Stomach (tissue), 9 donors: Measurements from ENCODE around the gene CATSPER1. TPM values are rescaled to one million over a fixed set of nuclear protein-coding genes. Genes with fewer than 3 reads are reported as not detected.

ENCODE experiments used
- DNase-seq, 2 donors: peaks; one replicate each; pipeline versions ENCODE4 v3.0.0 to v3.0.0-alpha.2; 2013 to 2019
- H3K27ac ChIP-seq, 5 donors: fragments of 200-600 bp in 4 of 5; sonication (generic) in 4 of 5; one replicate each; pipeline ENCODE4 v1.5.1; 2013 to 2019; ENCODE audit warnings: mild to moderate bottlenecking in 1 of 5, moderate library complexity in 1 of 5
- H3K27me3 ChIP-seq, 3 donors: fragments of 200-600 bp; sonication (generic); one replicate each; pipeline ENCODE4 v1.5.1; 2017 to 2019; ENCODE audit warnings: mixed run types in 1 of 3
- H3K36me3 ChIP-seq, 4 donors: fragments of 200-600 bp; sonication (generic); 1 replicate in 3 of 4; 2 replicates in 1 of 4; pipeline ENCODE4 v1.5.1; 2016 to 2019
- H3K4me1 ChIP-seq, 4 donors: fragments of 200-600 bp; sonication (generic); one replicate each; pipeline ENCODE4 v1.5.1; 2016 to 2019
- H3K4me3 ChIP-seq, 4 donors: fragments of 200-600 bp; sonication (generic) in 3 of 4; one replicate each; pipeline ENCODE4 v1.5.1; 2016 to 2019; ENCODE audit warnings: mild to moderate bottlenecking in 1 of 4
- H3K9me3 ChIP-seq, 4 donors: fragments of 200-600 bp; sonication (generic); one replicate each; pipeline ENCODE4 v1.5.1; 2016 to 2019
- CTCF ChIP-seq, 7 experiments: fragments of 450-650 bp in 4 of 7; fragments of 200-600 bp in 3 of 7; sonication (generic) in 3 of 7; IDR thresholded peaks; one replicate each; pipeline ENCODE4 v1.5.1; 2016 to 2019; ENCODE audit warnings: antibody characterized with exemption in 7 of 7, control low read depth in 2 of 7, mild to moderate bottlenecking in 1 of 7
- EP300 ChIP-seq: sonication (generic); formaldehyde crosslinking; IDR thresholded peaks from one replicate; pipeline ENCODE4 v1.6.1; 2017; ENCODE audit warnings: antibody characterized with exemption
- POLR2A ChIP-seq, 4 donors: fragments of 450-650 bp; IDR thresholded peaks; one replicate each; pipeline ENCODE4 v1.6.1; 2016; ENCODE audit warnings: antibody characterized with exemption in 4 of 4, control low read depth in 2 of 4, mild to moderate bottlenecking in 1 of 4, moderate library complexity in 1 of 4
- POLR2AphosphoS5 ChIP-seq, 3 donors: sonication (generic); formaldehyde crosslinking; IDR thresholded peaks; one replicate each; pipeline ENCODE4 v1.6.1; 2016; ENCODE audit warnings: antibody characterized with exemption in 3 of 3
- WGBS, 5 donors: extraction: QIAGEN DNeasy Blood & Tissue Kit in 3 of 5; methylation state at CpG; one replicate each; pipeline versions ENCODE4 v1.1.5 to v1.1.7; 2013 to 2018; 5-methylcytosine and 5-hydroxymethylcytosine counted together
- intact Hi-C: fragments of 100-400 bp; cut with DNase I; formaldehyde crosslinking; loops from one replicate; pipeline ENCODE4 v1.15.1; 2023; ENCODE audit warnings: low total_unique reads
- polyA plus RNA-seq, 3 donors: library from polyadenylated mRNA; stranded (reverse); fragments of 200-250 nt; gene quantifications; one replicate each; pipeline ENCODE4 v1.2.3, GENCODE V29; 2013
- total RNA-seq, 5 donors: library from RNA; depleted of rRNA; stranded (reverse); fragments of >200 nt; gene quantifications; one replicate each; pipeline versions ENCODE4 v1.1.0 to v1.2.3, GENCODE V29; 2014 to 2016
- donor health status: healthy with polysubstance abuse.
- donor health status: Bipolar disorder and iron deficiency.
- donor health status: healthy.

CATSPER1 gene
- total and polyA plus RNA-seq, 8 donors: 0.08 to 1.4 (median 0.68) TPM; not detected in 5

GRCh38 chr11:66062408-66062807 is 36.1 kb upstream of the CATSPER1 start:
- WGBS, 5 donors: 88 to 96% (median 93%) methylated on average over 2 of the region's 2 CpGs
- Histone ChIP-seq H3K27me3 (no peaks in the 10 kb centered on the region), H3K4me1 (peaks cover 0 to 5% (median 4%) of the 10 kb centered on the region in 4 donors), H3K4me3 (no peak overlapping the region), H3K9me3 (no peaks in the 10 kb centered on the region), H3K27ac (no peak overlapping the region), H3K36me3 (peaks cover 88 to 100% (median 100%) of the 10 kb centered on the region in 4 donors)
- DNase-seq: no peak
- TF ChIP-seq POLR2A (IDR thresholded peaks at IDR 0.05) (no peak), POLR2AphosphoS5 (IDR thresholded peaks at IDR 0.05) (no peak), EP300 (no peak)
- intact Hi-C loops: no loop called here

GRCh38 chr11:66061268-66061667 is 35.0 kb upstream of the CATSPER1 start:
- no peak for DNase-seq
- Histone ChIP-seq H3K27ac (no peak overlapping the region), H3K4me1 (no peaks in the 10 kb centered on the region), H3K36me3 (peaks cover 89 to 100% (median 100%) of the 10 kb centered on the region in 4 donors), H3K4me3 (no peak overlapping the region), H3K9me3 (no peaks in the 10 kb centered on the region), H3K27me3 (no peaks in the 10 kb centered on the region)
- intact Hi-C loops: no loop called here
- TF ChIP-seq EP300 (no peak), CTCF (IDR thresholded peaks at IDR 0.05) (no peak), POLR2A (IDR thresholded peaks at IDR 0.05) (no peak), POLR2AphosphoS5 (IDR thresholded peaks at IDR 0.05) (no peak)
- WGBS, 5 donors: 81 to 87% (median 83%) methylated on average over 6 of the region's 6 CpGs

DNA sequence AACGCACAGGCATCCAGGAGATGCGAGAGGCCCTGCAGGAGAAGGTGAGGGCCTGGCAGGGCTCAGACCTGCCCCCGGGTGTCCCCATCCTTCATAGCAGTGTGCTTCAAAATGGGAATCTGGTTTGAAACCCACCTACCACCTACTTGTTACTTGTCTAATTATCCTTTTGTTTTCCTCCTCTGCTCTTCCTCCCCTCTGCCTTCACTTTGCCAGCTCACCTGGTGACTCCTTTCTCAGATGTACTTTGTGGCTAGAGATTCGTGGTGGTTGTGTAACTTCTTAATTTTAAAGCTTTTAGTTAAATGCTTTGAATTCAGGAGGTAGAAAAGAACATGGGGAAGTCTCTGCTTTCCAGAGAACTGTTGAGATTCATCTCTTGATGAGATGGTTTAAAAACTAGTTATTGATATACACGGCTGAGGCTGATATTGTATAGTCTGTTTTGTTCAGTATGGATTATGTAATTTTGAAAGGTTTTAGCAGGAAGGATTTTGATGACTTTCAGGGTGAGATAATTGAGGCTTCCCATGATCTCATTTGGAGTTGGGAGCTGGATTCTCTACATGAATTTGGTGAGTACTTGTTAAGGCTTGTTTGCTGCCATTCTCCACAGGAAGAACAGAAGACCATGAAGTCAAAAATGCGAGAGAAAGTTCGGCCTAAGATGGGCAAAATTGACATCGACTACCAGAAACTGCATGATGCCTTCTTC is 33.8 kb upstream of the CATSPER1 start:
- Histone ChIP-seq H3K27me3 (no peaks in the 10 kb centered on the region), H3K9me3 (no peaks in the 10 kb centered on the region), H3K4me1 (peaks cover 0 to 6% (median 0%) of the 10 kb centered on the region in 4 donors), H3K4me3 (no peak overlapping the region), H3K27ac (no peak overlapping the region), H3K36me3 (peaks cover 97 to 100% (median 100%) of the 10 kb centered on the region in 4 donors)
- no peak for DNase-seq
- intact Hi-C loops: no loop called here
- WGBS, 5 donors: 72 to 81% (median 78%) methylated on average over 8 of the region's 8 CpGs
- TF ChIP-seq EP300 (no peak), POLR2AphosphoS5 (IDR thresholded peaks at IDR 0.05) (no peak), CTCF (IDR thresholded peaks at IDR 0.05) (no peak), POLR2A (IDR thresholded peaks at IDR 0.05) (no peak)

GRCh38 chr11:66056501-66056900 is 30.2 kb upstream of the CATSPER1 start:
- Histone ChIP-seq H3K36me3 (peaks cover 73 to 82% (median 78%) of the 10 kb centered on the region in 4 donors), H3K9me3 (no peaks in the 10 kb centered on the region), H3K4me3 (no peak overlapping the region), H3K27ac (no peak overlapping the region), H3K4me1 (peaks cover 18 to 34% (median 20%) of the 10 kb centered on the region in 4 donors), H3K27me3 (no peaks in the 10 kb centered on the region)
- no peak for DNase-seq
- no peak for TF ChIP-seq EP300
- intact Hi-C loops: no loop called here
- 58 to 77% (median 67%) methylated on average over 7 of the region's 7 CpGs for WGBS, 5 donors

GRCh38 chr11:66055021-66055420 is 28.7 kb upstream of the CATSPER1 start:
- H3K9me3 ChIP-seq: no peaks in the 10 kb centered on the region
- DNase-seq: no peak
- TF ChIP-seq CTCF (IDR thresholded peaks at IDR 0.05) (no peak), EP300 (no peak), POLR2AphosphoS5 (IDR thresholded peaks at IDR 0.05) (no peak), POLR2A (IDR thresholded peaks at IDR 0.05) (no peak)
- intact Hi-C loops: no loop called here
- H3K27me3 ChIP-seq: no peaks in the 10 kb centered on the region
- WGBS, 5 donors: 92 to 95% (median 94%) methylated on average over 7 of the region's 7 CpGs
- H3K4me3 ChIP-seq: no peak overlapping the region
- no peak overlapping the region for H3K27ac ChIP-seq
- peaks cover 23 to 43% (median 28%) of the 10 kb centered on the region in 4 donors for H3K4me1 ChIP-seq
- H3K36me3 ChIP-seq: peaks cover 58 to 67% (median 63%) of the 10 kb centered on the region in 4 donors
